ENCODE results near the gene TMEM131. TPM values are rescaled to one million over a fixed set of nuclear protein-coding genes. Genes with fewer than 3 reads are reported as not detected.

TMEM131 gene
- total and polyA plus RNA-seq, 10 of the 15 experiments (the other 5 are each of a cell fraction or from before 2014, with no cell fraction given) = 6.0 to 48.2 (median 23.2) TPM

- no TSS peak for BruUV-seq (replicated peaks)
- DNase-seq (ENCODE audit: low read depth, low spot score) (no peak), FAIRE-seq (no peak), ATAC-seq (no peak)
- WGBS (ENCODE audit: insufficient coverage, insufficient replicate concordance, low lambda C conversion rate, missing lambda C conversion rate) = 87% methylated on average over 12 of the region's 12 CpGs
- Histone ChIP-seq H3K4me1 (ENCODE audit: control insufficient read depth, insufficient read depth, low read length) (peaks cover 31% of the 10 kb centered on the region), H3K79me2 (ENCODE audit: control insufficient read depth, insufficient read depth, low read length) (peaks cover 66% of the 10 kb centered on the region), H4K20me1 (ENCODE audit: control insufficient read depth, insufficient read depth) (peaks cover 6% of the 10 kb centered on the region; the same call in 1 of the 2 replicates), H3K4me3 (no peak overlapping the region), H3K27ac (ENCODE audit: control insufficient read depth, insufficient read depth) (no peak overlapping the region), H2AFZ (ENCODE audit: control insufficient read depth, low read depth, low read length) (no peak overlapping the region), H3K36me3 (ENCODE audit: control insufficient read depth in 2 of 2, insufficient read depth in 2 of 2, low read length in 1 of 2) (no peaks in the 10 kb centered on the region), H3K9ac (ENCODE audit: control insufficient read depth, insufficient read depth, low read length) (no peak overlapping the region), H3K27me3 (replicated peaks in 1 of 2; ENCODE audit: control insufficient read depth in 2 of 2, insufficient read depth in 2 of 2, low read length in 1 of 2) (no peaks in the 10 kb centered on the region), H3K4me2 (ENCODE audit: control insufficient read depth, insufficient read depth) (no peak overlapping the region), H3K9me3 (replicated peaks; ENCODE audit: control insufficient read depth, insufficient read depth, low read length) (no peaks in the 10 kb centered on the region; the same call in 2 of the 3 replicates)
- SMC1A ChIA-PET (ENCODE audit: uncharacterized antibody, unreplicated experiment) = interaction anchor here (1.1 to 3.9 kb wide), 11 partner anchors 7 to 71 kb away, joined by 3 to 24 read pairs (median 4); no protein-coding TSS in a partner anchor
- intact Hi-C loops (cut with micrococcal nuclease; ENCODE audit: unreplicated experiment) = loop anchor here (10.0 kb wide), 1 partner anchor 120 kb away; the partner anchor contains the start of gene VWA3B
- in situ Hi-C loops (cut with MboI) = no loop called here
- RAD21 ChIA-PET (ENCODE audit: unreplicated experiment) = interaction anchor here (1.2 to 2.4 kb wide), 2 partner anchors 33 to 34 kb away, joined by 4 to 9 read pairs; no protein-coding TSS in a partner anchor
- CTCF ChIA-PET = no interaction called here
- TF ChIP-seq TAF1 (IDR thresholded peaks at IDR 0.05; ENCODE audit: borderline replicate concordance, low read depth, low read length) (no peak), RFX5 (IDR thresholded peaks at IDR 0.05; ENCODE audit: low read depth, low read length) (no peak), SMAD5 (IDR thresholded peaks at IDR 0.05; ENCODE audit: low read depth) (no peak), WRNIP1 (IDR thresholded peaks at IDR 0.05; ENCODE audit: borderline replicate concordance, low read depth, low read length) (no peak), MTA3 (IDR thresholded peaks at IDR 0.05; ENCODE audit: borderline replicate concordance, low read length) (no peak), SIN3A (IDR thresholded peaks at IDR 0.05; ENCODE audit: low read depth, low read length) (no peak)
- POLR2A ChIA-PET = interaction anchor here (0.5 to 1.2 kb wide), 2 partner anchors 15 to 16 kb away, joined by 4 to 6 read pairs; no protein-coding TSS in a partner anchor
These were observed 30.6 kb downstream of the TMEM131 start for GRCh38 chr2:97965116-97965515.

DNA sequence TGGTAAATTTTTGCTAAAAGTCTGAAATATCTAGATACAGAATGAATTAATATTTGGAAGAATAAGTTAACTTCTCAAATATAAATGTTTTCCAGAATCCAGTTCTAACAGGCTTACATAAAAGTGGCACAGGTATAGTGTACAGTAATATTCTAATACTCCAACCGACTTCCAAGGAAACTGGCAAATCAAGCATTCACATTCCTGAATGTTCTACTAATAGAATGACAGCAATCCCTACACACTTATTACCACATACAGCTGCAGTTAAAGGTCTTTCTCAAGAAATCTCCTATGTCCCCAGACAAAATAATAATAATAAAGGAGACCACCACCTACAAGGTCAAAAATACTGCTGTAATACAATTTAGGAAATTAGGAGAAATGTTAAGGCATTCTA, 31.9 kb downstream of the TMEM131 start:
- Histone ChIP-seq H3K79me2 (ENCODE audit: control insufficient read depth, insufficient read depth, low read length) (peaks cover 59% of the 10 kb centered on the region), H3K9ac (ENCODE audit: control insufficient read depth, insufficient read depth, low read length) (no peak overlapping the region), H3K4me1 (ENCODE audit: control insufficient read depth, insufficient read depth, low read length) (peaks cover 21% of the 10 kb centered on the region), H3K27ac (ENCODE audit: control insufficient read depth, insufficient read depth) (no peak overlapping the region), H3K36me3 (ENCODE audit: control insufficient read depth in 2 of 2, insufficient read depth in 2 of 2, low read length in 1 of 2) (no peaks in the 10 kb centered on the region), H3K4me3 (no peak overlapping the region), H3K27me3 (replicated peaks in 1 of 2; ENCODE audit: control insufficient read depth in 2 of 2, insufficient read depth in 2 of 2, low read length in 1 of 2) (no peaks in the 10 kb centered on the region), H3K9me3 (replicated peaks; ENCODE audit: control insufficient read depth, insufficient read depth, low read length) (no peaks in the 10 kb centered on the region; the same call in 2 of the 3 replicates), H4K20me1 (ENCODE audit: control insufficient read depth, insufficient read depth) (peaks cover 6% of the 10 kb centered on the region; the same call in 1 of the 2 replicates), H3K4me2 (ENCODE audit: control insufficient read depth, insufficient read depth) (no peak overlapping the region), H2AFZ (ENCODE audit: control insufficient read depth, low read depth, low read length) (no peak overlapping the region)
- DNase-seq (ENCODE audit: low read depth, low spot score) (no peak), FAIRE-seq (no peak), ATAC-seq (no peak)
- ChIA-PET CTCF (interaction anchor here (0.9 to 1.6 kb wide), 3 partner anchors 27 to 62 kb away, joined by 3 to 4 read pairs (median 3); no protein-coding TSS in a partner anchor), SMC1A (ENCODE audit: uncharacterized antibody, unreplicated experiment) (interaction anchor here (1.2 to 3.7 kb wide), 14 partner anchors 12 to 123 kb away, joined by 3 to 35 read pairs (median 4); no protein-coding TSS in a partner anchor), RAD21 (ENCODE audit: unreplicated experiment) (interaction anchor here (2.1 to 4.4 kb wide), 5 partner anchors 27 to 64 kb away, joined by 6 to 22 read pairs (median 17); no protein-coding TSS in a partner anchor), POLR2A (interaction anchor here (1.4 kb wide), 2 partner anchors 27 to 31 kb away, joined by 3 read pairs; no protein-coding TSS in a partner anchor)
- in situ Hi-C loops (cut with MboI) = no loop called here
- 100% methylated on average over 1 of the region's 1 CpG for WGBS (ENCODE audit: insufficient coverage, insufficient replicate concordance, low lambda C conversion rate, missing lambda C conversion rate)
- intact Hi-C loops (cut with micrococcal nuclease; ENCODE audit: unreplicated experiment) = loop anchor here (2.0 to 10.0 kb wide), 3 partner anchors 27 to 121 kb away; partner anchors contain the start of gene VWA3B
- BruUV-seq (replicated peaks) = no TSS peak
- TF ChIP-seq NFXL1 (IDR thresholded peaks at IDR 0.05; ENCODE audit: borderline replicate concordance) = no peak
- TF ChIP-seq RUNX3 (IDR thresholded peaks at IDR 0.05; ENCODE audit: low read length) = no peak
- no peak for TF ChIP-seq RELA (IDR thresholded peaks at IDR 0.05; ENCODE audit: borderline replicate concordance, partially characterized antibody)
- no peak for TF ChIP-seq BACH1 (IDR thresholded peaks at IDR 0.05; ENCODE audit: borderline replicate concordance)
- TF ChIP-seq MEF2B (IDR thresholded peaks at IDR 0.05; ENCODE audit: partially characterized antibody, poor library complexity, severe bottlenecking) = no peak
- TF ChIP-seq, protein P1, sequence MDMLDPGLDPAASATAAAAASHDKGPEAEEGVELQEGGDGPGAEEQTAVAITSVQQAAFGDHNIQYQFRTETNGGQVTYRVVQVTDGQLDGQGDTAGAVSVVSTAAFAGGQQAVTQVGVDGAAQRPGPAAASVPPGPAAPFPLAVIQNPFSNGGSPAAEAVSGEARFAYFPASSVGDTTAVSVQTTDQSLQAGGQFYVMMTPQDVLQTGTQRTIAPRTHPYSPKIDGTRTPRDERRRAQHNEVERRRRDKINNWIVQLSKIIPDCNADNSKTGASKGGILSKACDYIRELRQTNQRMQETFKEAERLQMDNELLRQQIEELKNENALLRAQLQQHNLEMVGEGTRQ (IDR thresholded peaks at IDR 0.05; ENCODE audit: borderline replicate concordance, low read depth, low read length) = no peak
- no peak for TF ChIP-seq FOXK2 (IDR thresholded peaks at IDR 0.05)
- TF ChIP-seq GABPA (IDR thresholded peaks at IDR 0.05; ENCODE audit: low read depth) = no peak
- TF ChIP-seq PAX8 (IDR thresholded peaks at IDR 0.05) = no peak
- no peak for TF ChIP-seq MYB (IDR thresholded peaks at IDR 0.05; ENCODE audit: borderline replicate concordance, low read depth, low read length)

All from GM12878 (cell line).